Neutrophil (primary cell): ENCODE measurements around the gene DPF3.

ENCODE experiments used
- H3K27ac ChIP-seq: fragments of 200-600 bp; sonication (generic); 2 replicates; pipeline ENCODE4 v1.5.1; 2016; ENCODE audit warnings: mild to moderate bottlenecking, moderate library complexity
- H3K27me3 ChIP-seq: fragments of 200-600 bp; sonication (generic); 2 replicates; pipeline ENCODE4 v1.6.0; 2016; ENCODE audit warnings: mild to moderate bottlenecking
- H3K36me3 ChIP-seq: fragments of 200-600 bp; sonication (generic); 2 replicates; pipeline ENCODE4 v1.5.1; 2017
- H3K4me1 ChIP-seq, 2 experiments: fragments of 200-600 bp in 1 of 2; sonication (generic) in 1 of 2; 1 replicate in 1 of 2; 2 replicates in 1 of 2; pipeline versions ENCODE4 v1.5.1 to v1.6.1; 2013 to 2016; ENCODE audit warnings: low read depth in 1 of 2, low read length in 1 of 2, mild to moderate bottlenecking in 1 of 2, moderate library complexity in 1 of 2; ENCODE audit not compliant: control insufficient read depth in 1 of 2, insufficient read depth in 1 of 2
- H3K4me3 ChIP-seq, 2 experiments: fragments of 200-600 bp in 1 of 2; sonication (generic) in 1 of 2; 1 replicate in 1 of 2; 2 replicates in 1 of 2; pipeline ENCODE4 v1.5.1; 2013 to 2016; ENCODE audit warnings: low read depth in 1 of 2, low read length in 1 of 2, mild to moderate bottlenecking in 1 of 2, moderate library complexity in 1 of 2
- H3K9me3 ChIP-seq: fragments of 200-600 bp; sonication (generic); 2 replicates; pipeline ENCODE4 v1.5.1; 2016
- TF ChIP-seq, protein P1 (sequence below): fragments of 200-600 bp; sonication (generic); IDR thresholded peaks from 2 replicates; pipeline ENCODE4 v1.5.1; 2016; ENCODE audit warnings: antibody characterized with exemption

DPF3 gene

DNA sequence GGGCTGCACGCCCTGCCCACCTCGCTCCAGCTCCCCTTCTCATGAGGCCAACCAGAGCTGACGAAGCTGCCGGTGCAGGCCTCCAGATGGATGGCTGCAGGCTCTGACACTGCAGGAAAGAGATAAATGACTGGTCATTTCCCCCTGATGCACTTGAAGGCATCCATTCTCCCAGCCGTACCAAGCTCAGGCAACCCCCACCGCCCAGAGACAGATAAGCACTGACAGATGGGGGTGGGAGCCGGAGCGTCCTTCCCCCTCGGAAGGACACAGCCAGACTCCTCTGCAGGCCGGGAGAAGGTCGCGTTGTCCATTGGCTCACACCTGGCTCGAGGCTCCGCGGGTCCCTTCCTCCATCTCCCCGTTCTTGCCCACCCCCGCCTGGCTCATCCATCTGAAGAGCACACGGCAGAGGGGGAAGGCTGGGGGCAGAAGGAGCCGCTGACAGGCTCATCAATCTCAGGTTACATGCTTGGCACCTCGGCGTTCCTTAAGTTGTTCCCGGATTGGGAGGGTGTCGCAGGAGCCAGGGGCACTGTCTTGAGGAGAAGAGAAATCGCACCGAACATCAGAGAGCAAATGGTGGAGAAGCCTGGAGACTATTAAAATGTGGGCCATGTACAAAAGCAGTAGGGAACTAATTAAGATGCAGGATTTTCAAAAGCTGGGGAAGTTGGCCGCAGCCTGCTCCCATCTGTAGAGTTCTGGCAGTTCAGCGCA lies 151.6 kb downstream of the DPF3 start:
- Histone ChIP-seq H3K9me3 (no peaks in the 10 kb centered on the region), H3K4me1 (no peaks in the 10 kb centered on the region), H3K4me3 (no peak overlapping the region), H3K27me3 (peaks cover 2% of the 10 kb centered on the region), H3K36me3 (no peaks in the 10 kb centered on the region), H3K27ac (no peak overlapping the region)
- TF ChIP-seq, protein P1, sequence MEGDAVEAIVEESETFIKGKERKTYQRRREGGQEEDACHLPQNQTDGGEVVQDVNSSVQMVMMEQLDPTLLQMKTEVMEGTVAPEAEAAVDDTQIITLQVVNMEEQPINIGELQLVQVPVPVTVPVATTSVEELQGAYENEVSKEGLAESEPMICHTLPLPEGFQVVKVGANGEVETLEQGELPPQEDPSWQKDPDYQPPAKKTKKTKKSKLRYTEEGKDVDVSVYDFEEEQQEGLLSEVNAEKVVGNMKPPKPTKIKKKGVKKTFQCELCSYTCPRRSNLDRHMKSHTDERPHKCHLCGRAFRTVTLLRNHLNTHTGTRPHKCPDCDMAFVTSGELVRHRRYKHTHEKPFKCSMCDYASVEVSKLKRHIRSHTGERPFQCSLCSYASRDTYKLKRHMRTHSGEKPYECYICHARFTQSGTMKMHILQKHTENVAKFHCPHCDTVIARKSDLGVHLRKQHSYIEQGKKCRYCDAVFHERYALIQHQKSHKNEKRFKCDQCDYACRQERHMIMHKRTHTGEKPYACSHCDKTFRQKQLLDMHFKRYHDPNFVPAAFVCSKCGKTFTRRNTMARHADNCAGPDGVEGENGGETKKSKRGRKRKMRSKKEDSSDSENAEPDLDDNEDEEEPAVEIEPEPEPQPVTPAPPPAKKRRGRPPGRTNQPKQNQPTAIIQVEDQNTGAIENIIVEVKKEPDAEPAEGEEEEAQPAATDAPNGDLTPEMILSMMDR = no peak

GRCh38 chr14:72741826-72742117 lies 152.1 kb downstream of the DPF3 start:
- Histone ChIP-seq H3K9me3 (no peaks in the 10 kb centered on the region), H3K4me3 (no peak overlapping the region), H3K27me3 (peaks cover 3% of the 10 kb centered on the region), H3K27ac (no peak overlapping the region), H3K4me1 (no peaks in the 10 kb centered on the region), H3K36me3 (no peaks in the 10 kb centered on the region)
- TF ChIP-seq, protein P1 = no peak

- H3K27me3 ChIP-seq = peaks cover 3% of the 10 kb centered on the region
- H3K36me3 ChIP-seq = no peaks in the 10 kb centered on the region
- H3K9me3 ChIP-seq = no peaks in the 10 kb centered on the region
- H3K27ac ChIP-seq = no peak overlapping the region
- no peak overlapping the region for H3K4me3 ChIP-seq
- TF ChIP-seq, protein P1 = no peak
- H3K4me1 ChIP-seq = no peaks in the 10 kb centered on the region
Observed at GRCh38 chr14:72740966-72741825, 152.7 kb downstream of the DPF3 start.

DNA sequence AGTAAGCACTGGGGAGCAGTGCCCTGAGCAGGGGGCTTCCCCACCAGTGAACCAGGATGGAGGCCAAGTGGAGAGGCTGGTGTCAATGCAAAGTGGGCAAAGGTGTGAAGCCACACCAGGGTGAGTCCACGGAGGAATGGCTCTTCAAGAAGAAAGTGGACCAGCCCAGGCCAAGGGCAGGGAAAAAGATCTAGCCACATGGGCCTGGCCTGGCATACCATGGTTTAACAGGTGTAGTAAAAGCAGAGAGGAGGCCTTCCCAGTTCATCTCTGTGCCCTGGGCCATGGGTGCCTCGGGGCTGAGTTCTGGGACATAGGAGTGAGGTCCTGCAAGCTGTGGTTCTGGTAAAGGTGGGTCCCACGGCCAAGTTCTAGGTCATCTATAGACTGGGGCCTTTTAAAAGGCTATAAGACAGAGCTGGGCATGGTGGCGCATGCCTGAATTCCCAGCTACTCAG lies 153.4 kb downstream of the DPF3 start:
- Histone ChIP-seq H3K27ac (no peak overlapping the region), H3K27me3 (peaks cover 3% of the 10 kb centered on the region), H3K4me3 (no peak overlapping the region), H3K4me1 (no peaks in the 10 kb centered on the region), H3K36me3 (no peaks in the 10 kb centered on the region), H3K9me3 (no peaks in the 10 kb centered on the region)
- TF ChIP-seq, protein P1 = no peak

- Histone ChIP-seq H3K27ac (no peak overlapping the region), H3K9me3 (no peaks in the 10 kb centered on the region), H3K4me3 (no peak overlapping the region), H3K36me3 (no peaks in the 10 kb centered on the region), H3K27me3 (peaks cover 3% of the 10 kb centered on the region), H3K4me1 (no peaks in the 10 kb centered on the region)
- TF ChIP-seq, protein P1 = no peak
Observed at GRCh38 chr14:72739446-72740405, 154.2 kb downstream of the DPF3 start.
